ENCODE measurements around the gene MRTFA. TPM values are rescaled to one million over a fixed set of nuclear protein-coding genes. Genes with fewer than 3 reads are reported as not detected.

MRTFA gene
- polyA plus RNA-seq, 1 of the 3 experiments (the other 2 are of a cell fraction), result 5.8 TPM

- Histone ChIP-seq H3K4me1 (ENCODE audit: control insufficient read depth in 1 of 2, insufficient read depth in 2 of 2, low read depth in 1 of 2, low read length in 1 of 2) (no peaks in the 10 kb centered on the region), H3K27me3 (ENCODE audit: insufficient read depth) (no peaks in the 10 kb centered on the region), H3K4me2 (no peak overlapping the region), H3K9me2 (no peaks in the 10 kb centered on the region), H2AFZ (ENCODE audit: low read depth) (no peak overlapping the region), H3K9me3 (no peaks in the 10 kb centered on the region), H3K79me2 (ENCODE audit: insufficient read depth) (no peaks in the 10 kb centered on the region), H4K20me1 (ENCODE audit: insufficient read depth) (no peaks in the 10 kb centered on the region), H3K27ac (ENCODE audit: low read depth in 2 of 2, low read length in 1 of 2) (peak overlapping the region in 1 of 2 experiments; percentile 71; a peak in 2 of 4 replicates), H3K9ac (no peak overlapping the region), H3F3A (replicated peaks; ENCODE audit: insufficient read depth) (no peaks in the 10 kb centered on the region), H3K36me3 (replicated peaks in 1 of 2; ENCODE audit: control insufficient read depth in 1 of 2, insufficient read depth in 2 of 2, low read length in 1 of 2) (peaks cover 21 to 66% of the 10 kb centered on the region in 2 experiments), H3K4me3 (ENCODE audit: low read depth in 2 of 2, low read length in 1 of 2) (no peak overlapping the region)
- ChIA-PET CTCF (no interaction called here), POLR2A (no interaction called here)
- 79% methylated on average over 3 of the region's 3 CpGs for WGBS (ENCODE audit: low lambda C conversion rate)
- DNase-seq, result no peak
- TF ChIP-seq POLR2AphosphoS5 (IDR thresholded peaks at IDR 0.05; ENCODE audit: low read depth, low read length), result no peak
- no peak for TF ChIP-seq YY1 (IDR thresholded peaks at IDR 0.05; ENCODE audit: low read depth)
- TF ChIP-seq GATA2 (CRISPR knock-in tag; IDR thresholded peaks at IDR 0.05), result no peak
- TF ChIP-seq, protein P1, sequence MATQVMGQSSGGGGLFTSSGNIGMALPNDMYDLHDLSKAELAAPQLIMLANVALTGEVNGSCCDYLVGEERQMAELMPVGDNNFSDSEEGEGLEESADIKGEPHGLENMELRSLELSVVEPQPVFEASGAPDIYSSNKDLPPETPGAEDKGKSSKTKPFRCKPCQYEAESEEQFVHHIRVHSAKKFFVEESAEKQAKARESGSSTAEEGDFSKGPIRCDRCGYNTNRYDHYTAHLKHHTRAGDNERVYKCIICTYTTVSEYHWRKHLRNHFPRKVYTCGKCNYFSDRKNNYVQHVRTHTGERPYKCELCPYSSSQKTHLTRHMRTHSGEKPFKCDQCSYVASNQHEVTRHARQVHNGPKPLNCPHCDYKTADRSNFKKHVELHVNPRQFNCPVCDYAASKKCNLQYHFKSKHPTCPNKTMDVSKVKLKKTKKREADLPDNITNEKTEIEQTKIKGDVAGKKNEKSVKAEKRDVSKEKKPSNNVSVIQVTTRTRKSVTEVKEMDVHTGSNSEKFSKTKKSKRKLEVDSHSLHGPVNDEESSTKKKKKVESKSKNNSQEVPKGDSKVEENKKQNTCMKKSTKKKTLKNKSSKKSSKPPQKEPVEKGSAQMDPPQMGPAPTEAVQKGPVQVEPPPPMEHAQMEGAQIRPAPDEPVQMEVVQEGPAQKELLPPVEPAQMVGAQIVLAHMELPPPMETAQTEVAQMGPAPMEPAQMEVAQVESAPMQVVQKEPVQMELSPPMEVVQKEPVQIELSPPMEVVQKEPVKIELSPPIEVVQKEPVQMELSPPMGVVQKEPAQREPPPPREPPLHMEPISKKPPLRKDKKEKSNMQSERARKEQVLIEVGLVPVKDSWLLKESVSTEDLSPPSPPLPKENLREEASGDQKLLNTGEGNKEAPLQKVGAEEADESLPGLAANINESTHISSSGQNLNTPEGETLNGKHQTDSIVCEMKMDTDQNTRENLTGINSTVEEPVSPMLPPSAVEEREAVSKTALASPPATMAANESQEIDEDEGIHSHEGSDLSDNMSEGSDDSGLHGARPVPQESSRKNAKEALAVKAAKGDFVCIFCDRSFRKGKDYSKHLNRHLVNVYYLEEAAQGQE (IDR thresholded peaks at IDR 0.05; ENCODE audit: low read depth, low read length), result no peak
Observed at GRCh38 chr22:40363059-40363458, 273.5 kb downstream of the MRTFA start.

GRCh38 chr22:40361100-40361499 lies 275.4 kb downstream of the MRTFA start:
- Histone ChIP-seq H2AFZ (ENCODE audit: low read depth) (no peak overlapping the region), H3K4me2 (no peak overlapping the region), H3K9me2 (no peaks in the 10 kb centered on the region), H3K27ac (ENCODE audit: low read depth in 2 of 2, low read length in 1 of 2) (no peak overlapping the region), H3K9ac (no peak overlapping the region), H3K79me2 (ENCODE audit: insufficient read depth) (no peaks in the 10 kb centered on the region), H3K9me3 (no peaks in the 10 kb centered on the region), H3K4me1 (ENCODE audit: control insufficient read depth in 1 of 2, insufficient read depth in 2 of 2, low read depth in 1 of 2, low read length in 1 of 2) (no peaks in the 10 kb centered on the region), H4K20me1 (ENCODE audit: insufficient read depth) (no peaks in the 10 kb centered on the region), H3F3A (replicated peaks; ENCODE audit: insufficient read depth) (no peaks in the 10 kb centered on the region), H3K36me3 (replicated peaks in 1 of 2; ENCODE audit: control insufficient read depth in 1 of 2, insufficient read depth in 2 of 2, low read length in 1 of 2) (peaks cover 21 to 53% of the 10 kb centered on the region in 2 experiments), H3K27me3 (ENCODE audit: insufficient read depth) (no peaks in the 10 kb centered on the region), H3K4me3 (ENCODE audit: low read depth in 2 of 2, low read length in 1 of 2) (no peak overlapping the region)
- CTCF ChIA-PET, result interaction anchor here (2.4 kb wide), 1 partner anchor 13 kb away, joined by 6 read pairs; no protein-coding TSS in a partner anchor
- WGBS (ENCODE audit: low lambda C conversion rate), result 100% methylated on average over 3 of the region's 5 CpGs
- POLR2A ChIA-PET, result no interaction called here
- no peak for DNase-seq
- TF ChIP-seq POLR2AphosphoS5 (IDR thresholded peaks at IDR 0.05; ENCODE audit: low read depth, low read length) (no peak), CHD2 (IDR thresholded peaks at IDR 0.05; ENCODE audit: low read length, partially characterized antibody) (no peak), SMC3 (IDR thresholded peaks at IDR 0.05; ENCODE audit: low read depth, low read length) (no peak), JUND (IDR thresholded peaks at IDR 0.05) (no peak), FOSL2 (IDR thresholded peaks at IDR 0.05; ENCODE audit: borderline replicate concordance, low read depth) (no peak), RAD21 (IDR thresholded peaks at IDR 0.05; ENCODE audit: low read length) (no peak), YY1 (IDR thresholded peaks at IDR 0.05; ENCODE audit: low read depth) (no peak), TEAD4 (IDR thresholded peaks at IDR 0.05; ENCODE audit: borderline replicate concordance, insufficient read depth) (no peak), GATA2 (CRISPR knock-in tag; IDR thresholded peaks at IDR 0.05) (no peak), TCF12 (IDR thresholded peaks at IDR 0.05) (no peak), MXI1 (IDR thresholded peaks at IDR 0.05; ENCODE audit: low read depth, low read length) (no peak), PBX3 (IDR thresholded peaks at IDR 0.05) (no peak), USF2 (IDR thresholded peaks at IDR 0.05; ENCODE audit: borderline replicate concordance, low read depth, low read length) (no peak), RXRA (IDR thresholded peaks at IDR 0.05; ENCODE audit: borderline replicate concordance, low read depth) (no peak), FOXM1 (IDR thresholded peaks at IDR 0.05; ENCODE audit: low read depth) (no peak), TAF1 (IDR thresholded peaks at IDR 0.05; ENCODE audit: borderline replicate concordance, low read depth, low read length) (no peak), EP300 (IDR thresholded peaks at IDR 0.05; ENCODE audit: borderline replicate concordance in 1 of 2, low read depth in 1 of 2, low read length in 1 of 2) (no peak)
- TF ChIP-seq, protein P2, sequence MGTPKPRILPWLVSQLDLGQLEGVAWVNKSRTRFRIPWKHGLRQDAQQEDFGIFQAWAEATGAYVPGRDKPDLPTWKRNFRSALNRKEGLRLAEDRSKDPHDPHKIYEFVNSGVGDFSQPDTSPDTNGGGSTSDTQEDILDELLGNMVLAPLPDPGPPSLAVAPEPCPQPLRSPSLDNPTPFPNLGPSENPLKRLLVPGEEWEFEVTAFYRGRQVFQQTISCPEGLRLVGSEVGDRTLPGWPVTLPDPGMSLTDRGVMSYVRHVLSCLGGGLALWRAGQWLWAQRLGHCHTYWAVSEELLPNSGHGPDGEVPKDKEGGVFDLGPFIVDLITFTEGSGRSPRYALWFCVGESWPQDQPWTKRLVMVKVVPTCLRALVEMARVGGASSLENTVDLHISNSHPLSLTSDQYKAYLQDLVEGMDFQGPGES (IDR thresholded peaks at IDR 0.05; ENCODE audit: low read depth, low read length), result no peak
- TF ChIP-seq, protein P3, sequence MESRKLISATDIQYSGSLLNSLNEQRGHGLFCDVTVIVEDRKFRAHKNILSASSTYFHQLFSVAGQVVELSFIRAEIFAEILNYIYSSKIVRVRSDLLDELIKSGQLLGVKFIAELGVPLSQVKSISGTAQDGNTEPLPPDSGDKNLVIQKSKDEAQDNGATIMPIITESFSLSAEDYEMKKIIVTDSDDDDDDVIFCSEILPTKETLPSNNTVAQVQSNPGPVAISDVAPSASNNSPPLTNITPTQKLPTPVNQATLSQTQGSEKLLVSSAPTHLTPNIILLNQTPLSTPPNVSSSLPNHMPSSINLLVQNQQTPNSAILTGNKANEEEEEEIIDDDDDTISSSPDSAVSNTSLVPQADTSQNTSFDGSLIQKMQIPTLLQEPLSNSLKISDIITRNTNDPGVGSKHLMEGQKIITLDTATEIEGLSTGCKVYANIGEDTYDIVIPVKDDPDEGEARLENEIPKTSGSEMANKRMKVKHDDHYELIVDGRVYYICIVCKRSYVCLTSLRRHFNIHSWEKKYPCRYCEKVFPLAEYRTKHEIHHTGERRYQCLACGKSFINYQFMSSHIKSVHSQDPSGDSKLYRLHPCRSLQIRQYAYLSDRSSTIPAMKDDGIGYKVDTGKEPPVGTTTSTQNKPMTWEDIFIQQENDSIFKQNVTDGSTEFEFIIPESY (IDR thresholded peaks at IDR 0.05; ENCODE audit: borderline replicate concordance, low read depth), result no peak

Data from SK-N-SH (cell line).